Sciatic nerve (tissue), 2 donors: Measurements from ENCODE around the gene ARID3B. TPM values are rescaled to one million over a fixed set of nuclear protein-coding genes. Genes with fewer than 3 reads are reported as not detected.
"Not testable (repeated sequence)": the region's sequence is repeated elsewhere in the genome, so short reads cannot be mapped to it uniquely, and the experiment has no call there.

ENCODE experiments used
- ATAC-seq: fragments of 200-7000 bp; cut with Tn5 transposase; one replicate; pipeline ENCODE4 v1.9.1; 2020; ENCODE audit warnings: mild to moderate bottlenecking, moderate library complexity
- DNase-seq: peaks from one replicate; pipeline ENCODE4 v3.0.0-alpha.2; 2020; ENCODE audit warnings: low spot score
- intact Hi-C: fragments of 100-400 bp; cut with DNase I; formaldehyde crosslinking; loops from one replicate; pipeline ENCODE4 v1.14.2; 2022
- total RNA-seq: library from RNA; stranded (reverse); fragmentation: NEBNext Ultra II Directional; extraction: Animal tissue kit (Norgen Biotek cat#: 25700); gene quantifications from one replicate; pipeline ENCODE4 v1.2.1, GENCODE V29; 2021
- donor health status: DM: no; HTN: no; CAD: no.
- donor health status: DM: no; HTN: no; CAD: no.

ARID3B gene
- total RNA-seq = 5.5 TPM

- DNase-seq (peak; percentile 97), ATAC-seq (peak; percentile 99)
- intact Hi-C loops = loop anchor here (5.0 kb wide), 1 partner anchor 71 kb away; no protein-coding TSS in a partner anchor
Measured at GRCh38 chr15:74540761-74541493, at the start of gene ARID3B. ARID3B (plus strand) TSS chr15:74541220; CDS start chr15:74543937, 2,717 bp downstream.

- intact Hi-C loops = no loop called here
- DNase-seq (no peak), ATAC-seq (no peak)
Measured at GRCh38 chr15:74496648-74497047, 44.4 kb upstream of the ARID3B start.

GRCh38 chr15:74497584-74497983 is 43.4 kb upstream of the ARID3B start:
- DNase-seq = no peak
- ATAC-seq = no peak
- intact Hi-C loops = no loop called here

DNA sequence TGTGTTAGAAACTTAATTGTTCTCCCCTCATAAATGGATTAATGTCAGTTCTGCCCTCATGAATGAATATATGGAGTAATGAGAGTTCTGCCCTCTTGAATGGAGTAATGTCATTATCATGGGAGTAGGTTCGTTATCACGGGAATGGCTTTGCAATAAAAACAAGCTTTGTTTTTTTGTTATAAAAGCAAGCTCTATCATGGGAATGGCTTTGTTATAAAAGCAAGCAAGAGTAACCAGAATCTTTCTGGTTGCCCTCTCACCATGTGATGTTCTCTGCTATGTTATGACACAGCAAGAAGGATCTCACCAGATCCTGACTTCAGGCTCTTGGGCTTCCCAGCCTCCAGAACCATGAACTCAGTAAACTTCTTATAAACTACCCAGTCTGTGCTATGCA is 41.7 kb upstream of the ARID3B start:
- DNase-seq (no peak), ATAC-seq (no peak)
- intact Hi-C loops = no loop called here

DNA sequence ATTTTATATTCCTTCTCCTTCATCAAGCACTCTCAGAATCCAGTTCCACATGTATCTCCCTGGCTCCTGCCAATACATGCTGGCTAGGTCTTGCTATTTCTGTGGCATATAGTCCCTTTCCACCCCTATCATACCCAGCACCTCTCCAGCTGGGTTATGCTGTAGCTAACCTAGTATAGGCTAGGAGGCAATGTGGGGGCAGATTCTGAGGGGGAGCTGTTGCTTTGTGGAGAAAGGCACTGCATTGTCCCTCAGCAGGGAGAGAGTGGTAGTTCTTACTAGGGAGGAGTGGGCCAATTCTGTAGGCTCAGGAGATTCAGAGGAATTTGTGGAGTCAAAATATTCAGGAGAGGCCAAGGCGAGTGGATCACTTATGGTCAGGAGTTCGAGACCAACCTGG is 40.6 kb upstream of the ARID3B start:
- no peak for DNase-seq
- no peak for ATAC-seq
- intact Hi-C loops = no loop called here

DNA sequence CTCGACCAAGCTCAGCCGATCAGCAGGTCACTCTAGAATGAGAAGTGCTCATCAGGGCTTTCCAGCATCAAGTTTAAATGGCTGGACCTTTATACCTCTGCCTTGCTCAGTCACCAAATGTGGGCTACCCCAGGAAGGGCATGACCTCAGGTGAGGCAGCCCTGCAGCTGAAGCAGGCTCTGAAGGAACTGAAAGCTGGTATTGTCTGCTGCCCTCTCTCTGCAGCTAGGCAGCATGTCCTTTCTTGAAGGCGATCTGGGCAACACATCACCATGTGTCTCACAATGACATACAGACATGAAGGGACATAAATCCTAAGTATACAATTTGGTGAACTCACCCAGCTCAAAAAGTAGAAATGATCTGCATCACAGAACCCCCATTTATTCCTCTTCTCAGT is 38.7 kb upstream of the ARID3B start:
- intact Hi-C loops = no loop called here
- ATAC-seq (no peak), DNase-seq (no peak)

DNA sequence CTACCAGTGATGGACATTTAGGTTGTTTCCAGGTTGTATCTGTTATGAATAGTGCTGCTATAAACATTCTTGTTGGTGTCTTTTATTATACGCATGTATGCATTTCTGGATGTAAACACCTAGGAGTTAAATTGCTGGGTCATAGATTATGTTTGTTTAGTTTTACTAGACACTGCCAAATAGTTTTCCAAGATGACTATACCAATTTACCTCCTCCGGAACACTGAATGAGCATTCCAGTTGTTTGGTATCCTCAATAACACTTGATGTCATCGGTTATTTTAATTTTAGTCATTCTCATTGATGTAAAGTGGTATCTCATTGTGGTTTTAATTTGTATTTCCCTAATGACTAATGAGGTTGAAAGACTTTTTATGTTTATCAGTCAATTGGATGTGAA is 36.6 kb upstream of the ARID3B start:
- DNase-seq = no peak
- ATAC-seq = no peak
- intact Hi-C loops = no loop called here

DNA sequence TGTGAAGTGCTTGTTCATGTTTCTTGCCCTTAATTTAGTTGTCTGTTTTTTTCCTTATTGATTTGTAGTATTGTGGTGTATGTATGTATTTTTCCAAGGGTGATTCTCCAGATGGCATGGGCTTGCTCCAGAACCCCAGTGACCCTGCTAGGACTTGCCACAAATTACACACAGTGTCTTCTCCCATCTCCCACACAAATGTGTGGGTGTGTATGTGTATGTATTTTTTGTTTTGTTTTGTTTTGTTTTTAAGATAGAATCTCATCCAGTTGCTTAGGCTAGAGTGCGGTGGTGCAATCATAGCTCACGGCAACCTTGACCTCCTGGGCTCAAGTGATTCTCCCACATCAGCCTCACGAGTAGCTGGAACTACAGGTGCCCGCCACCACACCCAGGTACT is 36.2 kb upstream of the ARID3B start:
- ATAC-seq (no peak), DNase-seq (no peak)
- intact Hi-C loops = no loop called here

GRCh38 chr15:74505837-74506514 is 35.0 kb upstream of the ARID3B start:
- ATAC-seq (no peak), DNase-seq (no peak)
- intact Hi-C loops = no loop called here

GRCh38 chr15:74506515-74506840 is 34.5 kb upstream of the ARID3B start:
- intact Hi-C loops = no loop called here
- ATAC-seq (no peak), DNase-seq (no peak)

GRCh38 chr15:74511583-74511982 is 29.4 kb upstream of the ARID3B start:
- no peak for DNase-seq
- intact Hi-C loops = no loop called here
- ATAC-seq = no peak

DNA sequence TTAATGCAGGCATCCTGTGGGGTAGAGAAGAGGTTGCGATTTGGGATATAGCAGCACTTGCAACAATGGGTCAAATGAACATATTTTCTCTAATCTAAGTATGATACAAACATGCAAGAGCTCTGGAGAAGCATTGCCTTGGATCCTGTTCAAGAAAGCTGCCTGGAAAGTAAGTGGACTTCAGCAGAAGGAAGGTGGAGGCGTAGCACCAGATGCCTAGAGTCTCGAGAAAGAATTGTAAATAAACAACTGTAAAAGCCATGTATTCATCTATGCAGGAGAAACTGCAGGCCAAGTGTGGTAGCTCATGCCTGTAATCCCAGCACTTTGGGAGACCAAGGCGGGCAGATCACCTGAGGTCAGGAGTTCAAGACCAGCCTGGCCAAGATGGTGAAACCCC is 27.0 kb upstream of the ARID3B start:
- ATAC-seq, intact Hi-C loops, DNase-seq: not testable (repeated sequence)

- intact Hi-C loops = no loop called here
- ATAC-seq (no peak), DNase-seq (no peak)
Measured at GRCh38 chr15:74517096-74517495, 23.9 kb upstream of the ARID3B start.

- ATAC-seq (no peak), DNase-seq (no peak)
- intact Hi-C loops = no loop called here
Measured at GRCh38 chr15:74519311-74519710, 21.7 kb upstream of the ARID3B start.

- intact Hi-C loops = no loop called here
- DNase-seq = no peak
- ATAC-seq = no peak
Measured at GRCh38 chr15:74520407-74520806, 20.6 kb upstream of the ARID3B start.

DNA sequence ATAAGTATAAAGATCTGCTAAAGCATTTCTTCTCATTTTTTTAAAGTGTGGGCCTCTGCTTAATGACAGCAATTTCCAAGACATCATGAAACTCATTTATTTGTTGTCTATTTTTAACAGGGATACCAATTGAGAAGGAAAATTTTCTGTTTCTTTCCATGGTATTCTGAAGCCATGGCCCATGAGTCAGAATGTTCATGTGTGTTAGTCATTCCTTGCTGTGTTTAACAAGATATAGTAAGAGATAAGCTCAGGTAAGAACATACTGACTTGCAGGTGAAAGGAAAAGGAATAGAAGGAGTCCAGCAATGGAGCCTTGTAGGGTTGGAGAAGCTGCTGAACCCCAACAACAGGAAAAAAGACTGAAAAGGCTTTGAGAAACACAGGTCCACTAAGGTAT is 17.0 kb upstream of the ARID3B start:
- ATAC-seq = no peak
- intact Hi-C loops = no loop called here
- no peak for DNase-seq

GRCh38 chr15:74525309-74525708 is 15.7 kb upstream of the ARID3B start:
- DNase-seq (no peak), ATAC-seq (no peak)
- intact Hi-C loops = no loop called here

- ATAC-seq (no peak), DNase-seq (no peak)
- intact Hi-C loops = no loop called here
Measured at GRCh38 chr15:74525945-74526344, 15.1 kb upstream of the ARID3B start.

DNA sequence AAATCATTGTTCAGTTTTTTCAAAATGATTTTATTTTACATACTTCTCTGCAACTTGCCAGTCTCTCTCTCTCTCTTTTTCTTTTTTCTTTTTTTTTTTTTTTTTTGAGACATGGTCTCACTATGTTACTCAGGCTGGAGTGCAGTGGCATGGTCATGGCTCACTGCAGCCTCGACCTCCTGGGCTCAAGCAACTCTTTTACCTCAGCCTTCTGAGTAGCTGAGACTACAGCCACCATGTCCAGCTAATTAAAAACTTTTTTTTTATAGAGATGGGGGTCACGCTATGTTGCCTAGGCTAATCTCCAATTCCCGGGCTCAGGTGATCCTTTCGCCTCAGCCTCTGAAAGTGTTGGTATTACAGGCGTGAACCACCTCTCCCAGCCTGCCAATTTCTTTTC is 12.1 kb upstream of the ARID3B start:
- no peak for DNase-seq
- intact Hi-C loops = no loop called here
- ATAC-seq = no peak

DNA sequence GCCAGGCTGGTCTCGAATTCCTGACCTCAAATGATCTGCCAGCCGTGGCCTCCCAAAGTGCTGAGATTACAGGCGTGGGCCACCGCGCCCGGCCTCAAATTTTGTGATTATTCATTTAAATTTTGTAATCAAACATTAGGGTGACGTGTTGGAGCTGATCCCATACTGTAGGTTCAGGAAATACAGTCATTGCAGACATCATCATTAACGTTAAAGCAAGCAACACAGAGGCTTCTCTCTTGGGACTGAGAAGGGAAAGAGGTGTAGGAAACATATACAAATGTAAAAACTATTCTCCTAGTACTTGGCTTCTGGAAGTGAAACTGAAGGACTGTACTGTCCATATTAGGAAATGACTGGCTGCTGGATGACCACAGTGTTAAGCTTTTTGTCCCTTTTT is 11.1 kb upstream of the ARID3B start:
- ATAC-seq = no peak
- DNase-seq = no peak
- intact Hi-C loops = no loop called here

GRCh38 chr15:74530771-74531143 is 10.3 kb upstream of the ARID3B start:
- intact Hi-C loops = no loop called here
- DNase-seq (no peak), ATAC-seq (no peak)
